GM20000 (cell line): Measurements from ENCODE around the gene CNTNAP5.

ENCODE experiments used
- DNase-seq: peaks from one replicate; pipeline ENCODE4 v3.0.0; 2012; ENCODE audit warnings: low spot score
- TF ChIP-seq, protein P1 (sequence below): IDR thresholded peaks from 2 replicates; pipeline ENCODE4 v1.5.1; 2012; ENCODE audit warnings: mild to moderate bottlenecking, control low read depth; ENCODE audit errors: extremely low read depth, missing control alignments

Gene CNTNAP5

GRCh38 chr2:124424074-124424473 is 399.0 kb downstream of the CNTNAP5 start:
- TF ChIP-seq, protein P1, sequence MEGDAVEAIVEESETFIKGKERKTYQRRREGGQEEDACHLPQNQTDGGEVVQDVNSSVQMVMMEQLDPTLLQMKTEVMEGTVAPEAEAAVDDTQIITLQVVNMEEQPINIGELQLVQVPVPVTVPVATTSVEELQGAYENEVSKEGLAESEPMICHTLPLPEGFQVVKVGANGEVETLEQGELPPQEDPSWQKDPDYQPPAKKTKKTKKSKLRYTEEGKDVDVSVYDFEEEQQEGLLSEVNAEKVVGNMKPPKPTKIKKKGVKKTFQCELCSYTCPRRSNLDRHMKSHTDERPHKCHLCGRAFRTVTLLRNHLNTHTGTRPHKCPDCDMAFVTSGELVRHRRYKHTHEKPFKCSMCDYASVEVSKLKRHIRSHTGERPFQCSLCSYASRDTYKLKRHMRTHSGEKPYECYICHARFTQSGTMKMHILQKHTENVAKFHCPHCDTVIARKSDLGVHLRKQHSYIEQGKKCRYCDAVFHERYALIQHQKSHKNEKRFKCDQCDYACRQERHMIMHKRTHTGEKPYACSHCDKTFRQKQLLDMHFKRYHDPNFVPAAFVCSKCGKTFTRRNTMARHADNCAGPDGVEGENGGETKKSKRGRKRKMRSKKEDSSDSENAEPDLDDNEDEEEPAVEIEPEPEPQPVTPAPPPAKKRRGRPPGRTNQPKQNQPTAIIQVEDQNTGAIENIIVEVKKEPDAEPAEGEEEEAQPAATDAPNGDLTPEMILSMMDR, result no peak
- no peak for DNase-seq

GRCh38 chr2:124426122-124426521 is 401.0 kb downstream of the CNTNAP5 start:
- no peak for DNase-seq
- TF ChIP-seq, protein P1, result no peak

- TF ChIP-seq, protein P1, result no peak
- no peak for DNase-seq
Observed at GRCh38 chr2:124426625-124427024, 401.5 kb downstream of the CNTNAP5 start.

DNA sequence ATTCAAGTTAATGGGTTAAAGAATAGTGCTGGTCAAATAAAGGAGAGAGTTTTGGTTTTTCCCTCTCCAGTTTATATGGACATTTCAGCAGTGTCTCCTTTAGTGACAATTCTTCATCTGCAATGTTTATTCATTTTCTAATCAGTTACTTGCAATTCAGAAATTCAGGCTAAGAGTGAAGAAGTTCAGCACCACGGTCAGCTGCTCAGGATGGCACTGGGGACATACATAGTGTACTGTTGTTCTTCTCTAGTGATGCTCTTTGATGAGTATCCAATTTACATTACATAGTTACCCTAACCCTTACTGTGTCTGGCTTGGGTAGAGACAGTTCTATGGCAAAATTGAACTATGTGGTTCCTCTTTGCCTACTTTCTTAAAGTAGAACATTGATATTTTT is 412.7 kb downstream of the CNTNAP5 start:
- DNase-seq, result no peak
- TF ChIP-seq, protein P1, result no peak

- DNase-seq, result no peak
- TF ChIP-seq, protein P1, result no peak
Observed at GRCh38 chr2:124450481-124450880, 425.4 kb downstream of the CNTNAP5 start.

GRCh38 chr2:124476291-124476690 is 451.2 kb downstream of the CNTNAP5 start:
- no peak for DNase-seq
- TF ChIP-seq, protein P1, result no peak

- DNase-seq, result no peak
- TF ChIP-seq, protein P1, result no peak
Observed at GRCh38 chr2:124478761-124479160, 453.7 kb downstream of the CNTNAP5 start.
